ENCODE measurements around the gene SGPL1.

The SGPL1 gene

DNA sequence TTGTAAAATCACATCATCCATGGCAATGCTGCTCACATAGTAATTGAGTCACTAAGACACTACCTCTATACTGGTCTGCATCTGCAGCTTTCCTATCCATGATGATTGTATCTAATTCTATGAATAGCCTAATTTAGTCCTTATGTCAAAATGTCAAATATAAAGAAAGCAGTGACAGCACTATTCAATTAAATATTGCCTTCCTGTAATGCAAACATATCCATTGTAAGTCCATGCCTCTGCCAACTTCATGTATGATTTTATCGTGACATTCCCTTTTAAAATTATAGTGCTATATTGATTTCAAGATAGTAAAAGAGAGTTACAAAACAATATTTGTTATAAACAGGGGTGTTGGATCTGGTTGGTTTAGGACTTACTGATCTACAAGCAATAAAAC lies 4.8 kb upstream of the SGPL1 start:
- Histone ChIP-seq H3K4me1 (ENCODE audit: control insufficient read depth, insufficient read depth, low read depth, low read length) (peaks cover 8% of the 10 kb centered on the region), H3K18ac (ENCODE audit: low read depth in 1 of 2, low read length in 2 of 2) (no peak overlapping the region), H2BK120ac (ENCODE audit: low read depth, low read length) (no peak overlapping the region), H2BK12ac (ENCODE audit: low read length in 2 of 2) (no peak overlapping the region), H3K4me2 (ENCODE audit: low read length, poor library complexity, severe bottlenecking) (no peak overlapping the region), H2AFZ (ENCODE audit: low read depth, low read length) (no peak overlapping the region), H3K79me1 (replicated peaks; ENCODE audit: low read length, poor library complexity, severe bottlenecking) (no peaks in the 10 kb centered on the region), H3K27ac (ENCODE audit: low read length, poor library complexity, severe bottlenecking) (no peak overlapping the region), H2BK15ac (ENCODE audit: low read depth, poor library complexity, severe bottlenecking) (no peak overlapping the region), H2BK5ac (ENCODE audit: low read depth, low read length, poor library complexity, severe bottlenecking) (no peak overlapping the region), H3K14ac (ENCODE audit: low read length in 2 of 2) (no peak overlapping the region), H4K8ac (ENCODE audit: low read length) (no peak overlapping the region), H3K36me3 (ENCODE audit: control insufficient read depth in 1 of 2, insufficient read depth in 2 of 2, low read depth in 1 of 2, low read length in 2 of 2) (no peaks in the 10 kb centered on the region), H4K91ac (ENCODE audit: low read length) (no peak overlapping the region), H3K23ac (ENCODE audit: low read length in 2 of 2) (no peak overlapping the region), H2AK5ac (ENCODE audit: low read length, severe bottlenecking) (no peak overlapping the region), H3K27me3 (ENCODE audit: control insufficient read depth in 1 of 2, insufficient read depth in 1 of 2, low read length in 2 of 2) (peaks cover 5 to 20% of the 10 kb centered on the region in 2 experiments), H3K9ac (ENCODE audit: low read length) (no peak overlapping the region), H3K9me3 (ENCODE audit: control insufficient read depth, low read length) (no peaks in the 10 kb centered on the region), H3K4ac (ENCODE audit: low read depth in 1 of 2, low read length in 2 of 2) (no peak overlapping the region), H3K4me3 (ENCODE audit: insufficient read depth in 1 of 2, low read depth in 1 of 2, low read length in 2 of 2) (no peak overlapping the region)
- WGBS: no CpG with 5 or more reads among the region's 1 CpG
- DNase-seq: no peak

DNA sequence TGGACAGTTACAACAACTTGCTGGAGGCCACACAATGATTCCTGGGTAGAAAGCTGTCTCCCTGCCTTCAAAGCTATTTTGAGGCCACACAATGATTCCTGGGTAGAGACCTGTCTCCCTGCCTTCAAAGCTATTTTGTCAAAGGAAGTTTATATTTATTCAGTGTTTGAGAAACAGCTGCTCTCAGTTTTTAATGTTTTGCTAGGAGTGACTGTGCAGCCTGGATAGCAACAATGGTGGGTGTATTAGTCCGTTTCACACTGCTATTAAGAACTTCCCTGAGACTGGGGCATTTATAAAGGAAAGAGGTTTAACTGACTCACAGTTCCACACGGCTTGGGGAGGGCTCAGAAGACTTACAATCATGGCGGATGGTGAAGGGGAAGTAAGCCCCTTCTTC lies 3.9 kb upstream of the SGPL1 start:
- no peak overlapping the region for H3K23ac ChIP-seq (ENCODE audit: low read length in 2 of 2)
- H3K18ac ChIP-seq (ENCODE audit: low read depth in 1 of 2, low read length in 2 of 2): no peak overlapping the region
- H3K9me3 ChIP-seq (ENCODE audit: control insufficient read depth, low read length): no peaks in the 10 kb centered on the region
- H3K79me1 ChIP-seq (replicated peaks; ENCODE audit: low read length, poor library complexity, severe bottlenecking): no peaks in the 10 kb centered on the region
- peaks cover 8% of the 10 kb centered on the region for H3K4me1 ChIP-seq (ENCODE audit: control insufficient read depth, insufficient read depth, low read depth, low read length)
- no peak overlapping the region for H2BK12ac ChIP-seq (ENCODE audit: low read length in 2 of 2)
- H3K4me2 ChIP-seq (ENCODE audit: low read length, poor library complexity, severe bottlenecking): no peak overlapping the region
- no peak for DNase-seq
- 73% methylated on average over 3 of the region's 3 CpGs for WGBS
- H3K4me3 ChIP-seq (ENCODE audit: insufficient read depth in 1 of 2, low read depth in 1 of 2, low read length in 2 of 2): no peak overlapping the region
- H2BK120ac ChIP-seq (ENCODE audit: low read depth, low read length): no peak overlapping the region
- no peak overlapping the region for H3K14ac ChIP-seq (ENCODE audit: low read length in 2 of 2)
- H4K8ac ChIP-seq (ENCODE audit: low read length): no peak overlapping the region
- no peak overlapping the region for H2AFZ ChIP-seq (ENCODE audit: low read depth, low read length)
- H2AK5ac ChIP-seq (ENCODE audit: low read length, severe bottlenecking): no peak overlapping the region
- no peak overlapping the region for H3K4ac ChIP-seq (ENCODE audit: low read depth in 1 of 2, low read length in 2 of 2)
- no peaks in the 10 kb centered on the region for H3K36me3 ChIP-seq (ENCODE audit: control insufficient read depth in 1 of 2, insufficient read depth in 2 of 2, low read depth in 1 of 2, low read length in 2 of 2)
- H2BK5ac ChIP-seq (ENCODE audit: low read depth, low read length, poor library complexity, severe bottlenecking): no peak overlapping the region
- peaks cover 5 to 18% of the 10 kb centered on the region in 2 experiments for H3K27me3 ChIP-seq (ENCODE audit: control insufficient read depth in 1 of 2, insufficient read depth in 1 of 2, low read length in 2 of 2)
- no peak overlapping the region for H4K91ac ChIP-seq (ENCODE audit: low read length)
- H3K27ac ChIP-seq (ENCODE audit: low read length, poor library complexity, severe bottlenecking): no peak overlapping the region
- H3K9ac ChIP-seq (ENCODE audit: low read length): no peak overlapping the region
- no peak overlapping the region for H2BK15ac ChIP-seq (ENCODE audit: low read depth, poor library complexity, severe bottlenecking)

DNA sequence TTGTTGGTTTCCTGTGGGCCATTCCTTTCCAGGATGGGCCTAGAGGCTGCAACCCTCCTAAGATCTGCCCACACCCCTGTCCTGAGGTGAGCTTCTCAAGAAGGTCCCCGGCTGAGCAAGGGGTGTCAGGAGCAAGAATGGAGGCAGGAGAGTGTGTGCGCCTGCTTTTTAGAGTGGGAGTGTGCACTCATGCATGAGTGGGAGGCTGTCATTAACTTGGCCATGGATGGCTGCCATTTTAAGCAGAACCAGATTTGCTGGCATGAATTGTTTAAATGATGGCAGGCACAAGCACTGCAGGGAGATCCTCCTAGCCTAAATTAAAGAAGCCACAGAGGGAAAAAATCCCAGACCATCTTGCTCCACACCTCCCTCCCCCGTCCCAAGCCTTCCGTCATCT lies 2.9 kb upstream of the SGPL1 start:
- Histone ChIP-seq H2BK15ac (ENCODE audit: low read depth, poor library complexity, severe bottlenecking) (no peak overlapping the region), H4K91ac (ENCODE audit: low read length) (no peak overlapping the region), H3K9me3 (ENCODE audit: control insufficient read depth, low read length) (no peaks in the 10 kb centered on the region), H2BK5ac (ENCODE audit: low read depth, low read length, poor library complexity, severe bottlenecking) (no peak overlapping the region), H3K4me1 (ENCODE audit: control insufficient read depth, insufficient read depth, low read depth, low read length) (peaks cover 11% of the 10 kb centered on the region), H4K8ac (ENCODE audit: low read length) (no peak overlapping the region), H2BK12ac (ENCODE audit: low read length in 2 of 2) (no peak overlapping the region), H2AFZ (ENCODE audit: low read depth, low read length) (no peak overlapping the region), H3K23ac (ENCODE audit: low read length in 2 of 2) (no peak overlapping the region), H2BK120ac (ENCODE audit: low read depth, low read length) (no peak overlapping the region), H3K4ac (ENCODE audit: low read depth in 1 of 2, low read length in 2 of 2) (no peak overlapping the region), H3K36me3 (ENCODE audit: control insufficient read depth in 1 of 2, insufficient read depth in 2 of 2, low read depth in 1 of 2, low read length in 2 of 2) (peaks cover 0 to 5% of the 10 kb centered on the region in 2 experiments), H3K4me2 (ENCODE audit: low read length, poor library complexity, severe bottlenecking) (no peak overlapping the region), H3K27ac (ENCODE audit: low read length, poor library complexity, severe bottlenecking) (no peak overlapping the region), H3K14ac (ENCODE audit: low read length in 2 of 2) (no peak overlapping the region), H3K18ac (ENCODE audit: low read depth in 1 of 2, low read length in 2 of 2) (no peak overlapping the region), H3K27me3 (ENCODE audit: control insufficient read depth in 1 of 2, insufficient read depth in 1 of 2, low read length in 2 of 2) (peaks cover 5 to 18% of the 10 kb centered on the region in 2 experiments), H3K9ac (ENCODE audit: low read length) (no peak overlapping the region), H3K79me1 (replicated peaks; ENCODE audit: low read length, poor library complexity, severe bottlenecking) (no peaks in the 10 kb centered on the region), H2AK5ac (ENCODE audit: low read length, severe bottlenecking) (no peak overlapping the region), H3K4me3 (ENCODE audit: insufficient read depth in 1 of 2, low read depth in 1 of 2, low read length in 2 of 2) (no peak overlapping the region)
- 88% methylated on average over 4 of the region's 4 CpGs for WGBS
- DNase-seq: no peak

DNA sequence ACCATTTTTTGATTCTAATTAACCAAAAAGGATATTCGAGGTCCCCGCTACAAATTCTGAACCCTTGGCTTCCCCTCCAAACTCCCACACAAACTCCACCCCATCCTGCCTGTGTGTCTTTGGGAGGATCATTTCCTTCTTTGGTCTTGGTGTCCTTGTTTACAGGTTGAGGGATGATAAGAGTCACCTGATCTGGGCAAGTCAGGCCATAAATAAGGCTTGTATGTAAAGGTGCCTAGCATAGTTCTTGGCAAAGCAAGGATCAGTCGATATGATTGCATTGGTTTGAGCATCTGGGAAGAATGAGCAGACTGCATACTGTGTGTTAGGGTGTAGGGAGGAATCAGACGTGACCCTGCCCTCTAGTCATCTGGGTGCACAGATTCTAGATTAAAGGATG lies 1.6 kb upstream of the SGPL1 start:
- DNase-seq: no peak
- Histone ChIP-seq H3K27me3 (ENCODE audit: control insufficient read depth in 1 of 2, insufficient read depth in 1 of 2, low read length in 2 of 2) (peaks cover 5 to 18% of the 10 kb centered on the region in 2 experiments), H3K4me3 (ENCODE audit: insufficient read depth in 1 of 2, low read depth in 1 of 2, low read length in 2 of 2) (no peak overlapping the region), H2BK5ac (ENCODE audit: low read depth, low read length, poor library complexity, severe bottlenecking) (no peak overlapping the region), H3K18ac (ENCODE audit: low read depth in 1 of 2, low read length in 2 of 2) (no peak overlapping the region), H3K4ac (ENCODE audit: low read depth in 1 of 2, low read length in 2 of 2) (no peak overlapping the region), H3K4me2 (ENCODE audit: low read length, poor library complexity, severe bottlenecking) (no peak overlapping the region), H4K8ac (ENCODE audit: low read length) (no peak overlapping the region), H3K4me1 (ENCODE audit: control insufficient read depth, insufficient read depth, low read depth, low read length) (peaks cover 8% of the 10 kb centered on the region), H2BK120ac (ENCODE audit: low read depth, low read length) (no peak overlapping the region), H2BK12ac (ENCODE audit: low read length in 2 of 2) (no peak overlapping the region), H2AFZ (ENCODE audit: low read depth, low read length) (no peak overlapping the region), H3K9me3 (ENCODE audit: control insufficient read depth, low read length) (no peaks in the 10 kb centered on the region), H2AK5ac (ENCODE audit: low read length, severe bottlenecking) (no peak overlapping the region), H4K91ac (ENCODE audit: low read length) (peak overlapping the region; percentile 5), H3K79me1 (replicated peaks; ENCODE audit: low read length, poor library complexity, severe bottlenecking) (peaks cover 5% of the 10 kb centered on the region), H3K23ac (ENCODE audit: low read length in 2 of 2) (no peak overlapping the region), H3K36me3 (ENCODE audit: control insufficient read depth in 1 of 2, insufficient read depth in 2 of 2, low read depth in 1 of 2, low read length in 2 of 2) (peaks cover 0 to 10% of the 10 kb centered on the region in 2 experiments), H2BK15ac (ENCODE audit: low read depth, poor library complexity, severe bottlenecking) (no peak overlapping the region), H3K27ac (ENCODE audit: low read length, poor library complexity, severe bottlenecking) (no peak overlapping the region), H3K9ac (ENCODE audit: low read length) (no peak overlapping the region), H3K14ac (ENCODE audit: low read length in 2 of 2) (no peak overlapping the region)
- 94% methylated on average over 4 of the region's 4 CpGs for whole genome bisulfite sequencing

All from mesenchymal stem cell (in vitro differentiated cells and primary cell).